MM.1S (cell line): Measurements from ENCODE around the gene CBLB.

Experiments
- EZH2 ChIP-seq: fragments of 300-600 bp; sonication (generic); optimal IDR thresholded peaks from 2 replicates; pipeline ENCODE3; 2017; ENCODE audit warnings: low read depth, mild to moderate bottlenecking, antibody characterized with exemption, low read length, mixed read lengths
- EZH2phosphoT487 ChIP-seq: fragments of 300-600 bp; sonication (generic); IDR thresholded peaks from 2 replicates; pipeline ENCODE4 v1.6.1; 2018; ENCODE audit warnings: antibody characterized with exemption, low read length
- TF ChIP-seq, protein P1 (sequence below): fragments of 300-600 bp; sonication (generic); IDR thresholded peaks from 2 replicates; pipeline ENCODE4 v1.5.1; 2016; ENCODE audit warnings: antibody characterized with exemption, low read length, mixed read lengths

DNA sequence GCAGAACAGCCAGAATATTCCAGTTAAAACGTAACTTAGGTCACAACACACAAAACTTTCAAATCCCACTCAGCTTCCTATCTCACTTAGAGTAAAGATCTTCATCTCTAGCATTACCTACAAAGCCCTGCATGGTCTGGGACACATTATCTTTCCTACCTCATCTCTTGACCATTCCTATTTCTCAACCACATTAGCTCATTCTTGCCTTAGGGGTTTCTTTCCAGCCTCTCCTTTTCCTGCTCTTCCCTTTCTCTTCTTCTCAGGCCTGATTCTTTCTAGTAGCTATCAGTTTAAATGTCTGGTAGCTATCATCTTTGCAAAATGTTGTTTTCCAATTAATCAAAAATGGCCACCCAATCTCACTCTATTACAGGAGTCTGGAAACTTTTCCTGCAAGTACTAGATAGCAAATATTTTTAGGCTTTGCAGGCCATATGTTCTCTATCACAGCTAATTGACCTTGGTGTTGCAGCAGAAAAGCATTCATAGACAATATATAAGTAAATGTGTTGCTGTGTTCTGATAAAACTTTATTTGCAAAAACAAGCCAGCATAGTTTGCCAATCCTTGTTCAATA, 15.1 kb upstream of the CBLB start:
- TF ChIP-seq, protein P1, sequence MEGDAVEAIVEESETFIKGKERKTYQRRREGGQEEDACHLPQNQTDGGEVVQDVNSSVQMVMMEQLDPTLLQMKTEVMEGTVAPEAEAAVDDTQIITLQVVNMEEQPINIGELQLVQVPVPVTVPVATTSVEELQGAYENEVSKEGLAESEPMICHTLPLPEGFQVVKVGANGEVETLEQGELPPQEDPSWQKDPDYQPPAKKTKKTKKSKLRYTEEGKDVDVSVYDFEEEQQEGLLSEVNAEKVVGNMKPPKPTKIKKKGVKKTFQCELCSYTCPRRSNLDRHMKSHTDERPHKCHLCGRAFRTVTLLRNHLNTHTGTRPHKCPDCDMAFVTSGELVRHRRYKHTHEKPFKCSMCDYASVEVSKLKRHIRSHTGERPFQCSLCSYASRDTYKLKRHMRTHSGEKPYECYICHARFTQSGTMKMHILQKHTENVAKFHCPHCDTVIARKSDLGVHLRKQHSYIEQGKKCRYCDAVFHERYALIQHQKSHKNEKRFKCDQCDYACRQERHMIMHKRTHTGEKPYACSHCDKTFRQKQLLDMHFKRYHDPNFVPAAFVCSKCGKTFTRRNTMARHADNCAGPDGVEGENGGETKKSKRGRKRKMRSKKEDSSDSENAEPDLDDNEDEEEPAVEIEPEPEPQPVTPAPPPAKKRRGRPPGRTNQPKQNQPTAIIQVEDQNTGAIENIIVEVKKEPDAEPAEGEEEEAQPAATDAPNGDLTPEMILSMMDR, result no peak
- no peak for TF ChIP-seq EZH2
- TF ChIP-seq EZH2phosphoT487, result no peak
